Endothelial cell of umbilical vein (primary cell): ENCODE data around the gene LTA4H. TPM values are rescaled to one million over a fixed set of nuclear protein-coding genes. Genes with fewer than 3 reads are reported as not detected.

Experiments used
- BruUV-seq: library from RNA; stranded (reverse); fragments of 400-500 nt; replicated peaks from 2 replicates; lab custom pipeline; 2021; lab: Mats Ljungman, UMichigan
- CTCF ChIA-PET: fragments of 300-600, 350-600 bp; sonication (Branson Sonifier 250); formaldehyde crosslinking; loops from one replicate; lab custom pipeline; 2021; ENCODE audit warnings: antibody characterized with exemption, inconsistent platforms; lab: Charles Lee
- POLR2A ChIA-PET: fragments of 300-600, 350-600 bp; sonication (Branson Sonifier 250); formaldehyde crosslinking; loops from one replicate; lab custom pipeline; 2021; ENCODE audit warnings: antibody characterized with exemption, inconsistent platforms; lab: Charles Lee
- DNase-seq: peaks from one replicate; pipeline ENCODE4 v3.0.0-alpha.2; 2011; ENCODE audit warnings: low read depth, low spot score
- FAIRE-seq: peaks from 2 replicates; lab custom pipeline; 2011; peaks lifted over from hg19 to GRCh38; lab: Jason Lieb, UNC
- H2AFZ ChIP-seq: 2 replicates; pipeline ENCODE4 v1.6.0; 2012; ENCODE audit warnings: low read depth, low read length, control low read depth, inconsistent platforms
- H3K27ac ChIP-seq: 2 replicates; pipeline ENCODE4 v1.5.1; 2011; ENCODE audit warnings: low read depth, mild to moderate bottlenecking, control low read depth, low read length, moderate library complexity; ENCODE audit not compliant: insufficient read depth
- H3K27me3 ChIP-seq, 2 experiments: 2 replicates each; pipeline versions ENCODE4 v1.6.0 to v1.6.1; 2011; ENCODE audit warnings: low read length in 2 of 2, mixed read lengths in 1 of 2; ENCODE audit not compliant: control insufficient read depth in 2 of 2, insufficient read depth in 2 of 2
- H3K36me3 ChIP-seq, 2 experiments: 2 replicates in 1 of 2; 3 replicates in 1 of 2; pipeline ENCODE4 v1.5.1; 2011; ENCODE audit warnings: low read length in 2 of 2, mild to moderate bottlenecking in 1 of 2, moderate library complexity in 1 of 2; ENCODE audit not compliant: control insufficient read depth in 2 of 2, insufficient read depth in 2 of 2; ENCODE audit errors: extremely low read depth in 1 of 2
- H3K4me1 ChIP-seq: 3 replicates; pipeline ENCODE4 v1.5.1; 2011; ENCODE audit warnings: mild to moderate bottlenecking, low read length; ENCODE audit not compliant: control insufficient read depth, insufficient read depth; ENCODE audit errors: extremely low read depth
- H3K4me2 ChIP-seq: 2 replicates; pipeline ENCODE4 v1.6.1; 2011; ENCODE audit warnings: low read length, control low read depth, mixed read lengths; ENCODE audit not compliant: insufficient read depth
- H3K4me3 ChIP-seq, 3 experiments: fragments of 200-600 bp in 1 of 3; sonication (generic), shearing (Covaris generic) in 1 of 3; replicated peaks in 1 of 3; 2 replicates each; pipeline ENCODE4 v1.5.1; 2011 to 2016; ENCODE audit warnings: control low read depth in 3 of 3, low read length in 3 of 3, mild to moderate bottlenecking in 2 of 3, inconsistent platforms in 1 of 3, low read depth in 1 of 3, moderate library complexity in 1 of 3; ENCODE audit not compliant: insufficient read depth in 1 of 3
- H3K79me2 ChIP-seq: 2 replicates; pipeline ENCODE4 v1.6.0; 2012; ENCODE audit warnings: low read length, inconsistent platforms; ENCODE audit not compliant: control insufficient read depth, insufficient read depth
- H3K9ac ChIP-seq: replicated peaks from 2 replicates; pipeline ENCODE3; 2011; ENCODE audit warnings: low read length, control low read depth; ENCODE audit not compliant: insufficient read depth; ENCODE audit errors: extremely low read depth
- H3K9me1 ChIP-seq: replicated peaks from 3 replicates; pipeline ENCODE4 v1.6.0; 2011; ENCODE audit warnings: mild to moderate bottlenecking, low read length; ENCODE audit not compliant: control insufficient read depth, insufficient read depth; ENCODE audit errors: extremely low read depth
- H3K9me3 ChIP-seq: replicated peaks from 2 replicates; pipeline ENCODE4 v1.5.1; 2012; ENCODE audit warnings: low read length, inconsistent platforms; ENCODE audit not compliant: control insufficient read depth, insufficient read depth
- H4K20me1 ChIP-seq: replicated peaks from 2 replicates; pipeline ENCODE3; 2011; ENCODE audit warnings: mild to moderate bottlenecking, low read length; ENCODE audit not compliant: control insufficient read depth, insufficient read depth; ENCODE audit errors: extremely low read depth
- CTCF ChIP-seq, 2 donors: IDR thresholded peaks; 1 replicate in 1 of 2; 2 replicates in 1 of 2; pipeline ENCODE4 v1.5.1; 2011; ENCODE audit warnings: low read length in 2 of 2, mild to moderate bottlenecking in 2 of 2, moderate library complexity in 2 of 2, control low read depth in 1 of 2, inconsistent platforms in 1 of 2, low read depth in 1 of 2; ENCODE audit not compliant: insufficient read depth in 1 of 2; ENCODE audit errors: extremely low read depth in 1 of 2
- EZH2 ChIP-seq: IDR thresholded peaks from 2 replicates; pipeline ENCODE4 v1.6.1; 2012; ENCODE audit warnings: borderline replicate concordance, low read depth, mild to moderate bottlenecking, moderate library complexity, low read length, inconsistent platforms; ENCODE audit not compliant: severe bottlenecking
- FOS ChIP-seq: IDR thresholded peaks from 2 replicates; pipeline ENCODE4 v1.6.1; 2011; ENCODE audit warnings: mild to moderate bottlenecking, low read length, moderate library complexity, borderline replicate concordance; ENCODE audit not compliant: insufficient read depth
- GATA2 ChIP-seq: IDR thresholded peaks from 2 replicates; pipeline ENCODE4 v1.7.0; 2011; ENCODE audit warnings: low read depth, mild to moderate bottlenecking, moderate library complexity, mixed read lengths, low read length; ENCODE audit not compliant: insufficient read length, insufficient read depth
- JUN ChIP-seq: IDR thresholded peaks from 2 replicates; pipeline ENCODE4 v1.6.1; 2011; ENCODE audit warnings: borderline replicate concordance, low read depth; ENCODE audit not compliant: insufficient read length, insufficient read depth
- MAX ChIP-seq: IDR thresholded peaks from 2 replicates; pipeline ENCODE4 v1.6.1; 2011; ENCODE audit not compliant: insufficient read depth, insufficient read length
- MYC ChIP-seq: IDR thresholded peaks from one replicate; pipeline ENCODE4 v1.6.1; 2011; ENCODE audit warnings: mild to moderate bottlenecking, low read depth, low read length
- POLR2A ChIP-seq: IDR thresholded peaks from 2 replicates; pipeline ENCODE4 v1.6.1; 2012; ENCODE audit warnings: low read depth, mild to moderate bottlenecking, control low read depth, low read length
- POLR2AphosphoS5 ChIP-seq: IDR thresholded peaks from 2 replicates; pipeline ENCODE4 v1.6.1; 2012; ENCODE audit warnings: low read depth, mild to moderate bottlenecking, control low read depth, low read length, moderate library complexity; ENCODE audit not compliant: insufficient read depth
- dilution Hi-C: fragments of 300-500 bp; cut with MboI; formaldehyde crosslinking; loops from one replicate; pipeline ENCODE4 v1.15.0; 2019; ENCODE audit warnings: low sequenced_read_pairs; ENCODE audit not compliant: extremely low pct_ligation_motif_present
- intact Hi-C: fragments of 100-400 bp; cut with micrococcal nuclease; formaldehyde crosslinking; loops from one replicate; pipeline ENCODE4 v1.10.0; 2022
- polyA plus RNA-seq, 4 experiments: library from polyadenylated mRNA; depleted of rRNA in 3 of 4; stranded (reverse) in 3 of 4; unstranded in 1 of 4; fragments of >200 nt; gene quantifications; 2 replicates each; pipeline versions ENCODE4 v1.2.1 to v1.2.3, GENCODE V29; 2011 to 2012; ENCODE audit warnings: missing spikeins in 1 of 4
- total RNA-seq: library from RNA; stranded (reverse); gene quantifications from 2 replicates; pipeline ENCODE4 v1.2.3, GENCODE V29; 2021

LTA4H gene
- total and polyA plus RNA-seq, 2 donors (not counting 3 experiments of a cell fraction or from before 2014, with no cell fraction given), result 77.1 to 85.2 TPM

- peaks cover 18% of the 10 kb centered on the region for H3K4me1 ChIP-seq
- H3K27me3 ChIP-seq, result no peaks in the 10 kb centered on the region
- no peak overlapping the region for H3K4me2 ChIP-seq
- no peaks in the 10 kb centered on the region for H3K36me3 ChIP-seq
- H3K4me3 ChIP-seq, result no peak overlapping the region
- ChIA-PET CTCF (no interaction called here), POLR2A (no interaction called here)
- dilution Hi-C loops (no loop called here), intact Hi-C loops (no loop called here)
- H3K9ac ChIP-seq, result no peak overlapping the region
- DNase-seq (no peak), FAIRE-seq (no peak)
- TF ChIP-seq FOS (no peak), CTCF (IDR thresholded peaks at IDR 0.05; ENCODE audit: extremely low read depth in 1 of 2, insufficient read depth in 1 of 2, low read depth in 1 of 2, low read length in 2 of 2) (no peak), JUN (no peak), GATA2 (no peak), MYC (no peak), EZH2 (no peak), POLR2A (no peak), POLR2AphosphoS5 (no peak), MAX (no peak)
- no peak overlapping the region for H3K27ac ChIP-seq
- H4K20me1 ChIP-seq, result no peaks in the 10 kb centered on the region
- H3K9me1 ChIP-seq, result no peaks in the 10 kb centered on the region
- BruUV-seq, result no TSS peak
- no peaks in the 10 kb centered on the region for H3K79me2 ChIP-seq
- no peaks in the 10 kb centered on the region for H3K9me3 ChIP-seq
- H2AFZ ChIP-seq, result no peak overlapping the region
Measured at GRCh38 chr12:96084624-96085023, 49.2 kb upstream of the LTA4H start.
